RKO (cell line): ENCODE results near the gene TMPRSS3.

Source experiments
- DNase-seq: peaks from one replicate; pipeline ENCODE4 v3.0.0-alpha.2; 2016; ENCODE audit warnings: low spot score

TMPRSS3 gene

GRCh38 chr21:42331660-42332059 lies 64.2 kb downstream of the TMPRSS3 start:
- no peak for DNase-seq

GRCh38 chr21:42330380-42331371 lies 65.2 kb downstream of the TMPRSS3 start:
- DNase-seq, result no peak

GRCh38 chr21:42324896-42325295 lies 71.0 kb downstream of the TMPRSS3 start:
- no peak for DNase-seq
